HL-60 (cell line): ENCODE measurements around the gene KCNE4.

Source experiments
- DNase-seq, 2 experiments: peaks; one replicate each; pipeline ENCODE4 v3.0.0-alpha.2; 2010 to 2020; ENCODE audit warnings: low read depth in 1 of 2, low spot score in 1 of 2
- H3K27ac ChIP-seq: fragments of 250-450 bp; sonication (Bioruptor Pico); replicated peaks from 2 replicates; pipeline ENCODE4 v1.5.1; 2020; ENCODE audit warnings: mild to moderate bottlenecking, moderate library complexity
- H3K27me3 ChIP-seq: fragments of 250-450 bp; sonication (Bioruptor Pico); 2 replicates; pipeline ENCODE4 v1.5.1; 2021; ENCODE audit warnings: mild to moderate bottlenecking, moderate library complexity; ENCODE audit not compliant: insufficient read depth, poor library complexity, severe bottlenecking
- H3K4me3 ChIP-seq: replicated peaks from 2 replicates; pipeline ENCODE4 v1.5.1; 2011; ENCODE audit warnings: mild to moderate bottlenecking, control low read depth, low read length; ENCODE audit not compliant: insufficient read depth
- GABPA ChIP-seq: IDR thresholded peaks from 2 replicates; pipeline ENCODE4 v1.6.1; 2012; ENCODE audit warnings: low read depth
- POLR2AphosphoS5 ChIP-seq: IDR thresholded peaks from 2 replicates; pipeline ENCODE4 v1.6.1; 2012; ENCODE audit warnings: low read depth
- SPI1 ChIP-seq: IDR thresholded peaks from 2 replicates; pipeline ENCODE4 v1.6.1; 2012; ENCODE audit warnings: low read depth, mild to moderate bottlenecking, borderline replicate concordance
- TF ChIP-seq, protein P1 (sequence below): IDR thresholded peaks from 2 replicates; pipeline ENCODE4 v1.6.1; 2012; ENCODE audit warnings: low read depth; ENCODE audit not compliant: insufficient replicate concordance
- TF ChIP-seq, protein P2 (sequence below): IDR thresholded peaks from one replicate; pipeline ENCODE4 v1.5.1; 2011; ENCODE audit warnings: low read length, control low read depth, inconsistent platforms; ENCODE audit not compliant: insufficient read depth

Gene KCNE4

DNA sequence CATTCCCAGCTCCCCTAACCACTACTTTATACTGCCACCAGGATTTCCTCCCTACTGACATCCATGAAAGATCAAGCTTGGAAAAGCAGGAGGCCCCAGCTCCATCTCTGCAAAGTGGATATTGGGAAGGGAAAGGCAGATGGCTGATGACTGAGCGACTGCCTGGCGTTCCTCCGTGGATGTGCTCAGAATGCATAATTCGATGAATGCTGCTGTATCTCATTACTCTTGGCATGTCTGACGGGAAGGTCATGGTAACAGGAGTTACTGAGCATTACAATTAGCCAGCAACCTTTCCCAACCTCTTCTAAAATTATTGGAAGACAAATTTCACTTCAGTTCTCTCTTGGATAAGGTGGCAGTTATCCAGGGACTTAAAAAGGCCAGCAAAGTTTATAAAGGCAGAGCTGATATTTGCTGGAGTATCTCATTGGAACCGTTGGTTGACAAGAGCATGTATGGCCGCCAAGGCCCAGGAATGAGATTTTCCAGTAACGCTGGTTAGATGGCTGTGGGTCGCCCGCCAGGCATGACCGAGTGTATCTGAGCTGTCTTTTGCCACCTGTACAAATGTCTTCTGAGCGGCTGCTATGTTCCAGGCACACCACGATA, 34.5 kb downstream of the KCNE4 start:
- TF ChIP-seq, protein P1, sequence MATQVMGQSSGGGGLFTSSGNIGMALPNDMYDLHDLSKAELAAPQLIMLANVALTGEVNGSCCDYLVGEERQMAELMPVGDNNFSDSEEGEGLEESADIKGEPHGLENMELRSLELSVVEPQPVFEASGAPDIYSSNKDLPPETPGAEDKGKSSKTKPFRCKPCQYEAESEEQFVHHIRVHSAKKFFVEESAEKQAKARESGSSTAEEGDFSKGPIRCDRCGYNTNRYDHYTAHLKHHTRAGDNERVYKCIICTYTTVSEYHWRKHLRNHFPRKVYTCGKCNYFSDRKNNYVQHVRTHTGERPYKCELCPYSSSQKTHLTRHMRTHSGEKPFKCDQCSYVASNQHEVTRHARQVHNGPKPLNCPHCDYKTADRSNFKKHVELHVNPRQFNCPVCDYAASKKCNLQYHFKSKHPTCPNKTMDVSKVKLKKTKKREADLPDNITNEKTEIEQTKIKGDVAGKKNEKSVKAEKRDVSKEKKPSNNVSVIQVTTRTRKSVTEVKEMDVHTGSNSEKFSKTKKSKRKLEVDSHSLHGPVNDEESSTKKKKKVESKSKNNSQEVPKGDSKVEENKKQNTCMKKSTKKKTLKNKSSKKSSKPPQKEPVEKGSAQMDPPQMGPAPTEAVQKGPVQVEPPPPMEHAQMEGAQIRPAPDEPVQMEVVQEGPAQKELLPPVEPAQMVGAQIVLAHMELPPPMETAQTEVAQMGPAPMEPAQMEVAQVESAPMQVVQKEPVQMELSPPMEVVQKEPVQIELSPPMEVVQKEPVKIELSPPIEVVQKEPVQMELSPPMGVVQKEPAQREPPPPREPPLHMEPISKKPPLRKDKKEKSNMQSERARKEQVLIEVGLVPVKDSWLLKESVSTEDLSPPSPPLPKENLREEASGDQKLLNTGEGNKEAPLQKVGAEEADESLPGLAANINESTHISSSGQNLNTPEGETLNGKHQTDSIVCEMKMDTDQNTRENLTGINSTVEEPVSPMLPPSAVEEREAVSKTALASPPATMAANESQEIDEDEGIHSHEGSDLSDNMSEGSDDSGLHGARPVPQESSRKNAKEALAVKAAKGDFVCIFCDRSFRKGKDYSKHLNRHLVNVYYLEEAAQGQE: no peak
- TF ChIP-seq SPI1 (no peak), POLR2AphosphoS5 (no peak), GABPA (no peak)
- TF ChIP-seq, protein P2, sequence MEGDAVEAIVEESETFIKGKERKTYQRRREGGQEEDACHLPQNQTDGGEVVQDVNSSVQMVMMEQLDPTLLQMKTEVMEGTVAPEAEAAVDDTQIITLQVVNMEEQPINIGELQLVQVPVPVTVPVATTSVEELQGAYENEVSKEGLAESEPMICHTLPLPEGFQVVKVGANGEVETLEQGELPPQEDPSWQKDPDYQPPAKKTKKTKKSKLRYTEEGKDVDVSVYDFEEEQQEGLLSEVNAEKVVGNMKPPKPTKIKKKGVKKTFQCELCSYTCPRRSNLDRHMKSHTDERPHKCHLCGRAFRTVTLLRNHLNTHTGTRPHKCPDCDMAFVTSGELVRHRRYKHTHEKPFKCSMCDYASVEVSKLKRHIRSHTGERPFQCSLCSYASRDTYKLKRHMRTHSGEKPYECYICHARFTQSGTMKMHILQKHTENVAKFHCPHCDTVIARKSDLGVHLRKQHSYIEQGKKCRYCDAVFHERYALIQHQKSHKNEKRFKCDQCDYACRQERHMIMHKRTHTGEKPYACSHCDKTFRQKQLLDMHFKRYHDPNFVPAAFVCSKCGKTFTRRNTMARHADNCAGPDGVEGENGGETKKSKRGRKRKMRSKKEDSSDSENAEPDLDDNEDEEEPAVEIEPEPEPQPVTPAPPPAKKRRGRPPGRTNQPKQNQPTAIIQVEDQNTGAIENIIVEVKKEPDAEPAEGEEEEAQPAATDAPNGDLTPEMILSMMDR: no peak
- H3K4me3 ChIP-seq: no peak overlapping the region

DNA sequence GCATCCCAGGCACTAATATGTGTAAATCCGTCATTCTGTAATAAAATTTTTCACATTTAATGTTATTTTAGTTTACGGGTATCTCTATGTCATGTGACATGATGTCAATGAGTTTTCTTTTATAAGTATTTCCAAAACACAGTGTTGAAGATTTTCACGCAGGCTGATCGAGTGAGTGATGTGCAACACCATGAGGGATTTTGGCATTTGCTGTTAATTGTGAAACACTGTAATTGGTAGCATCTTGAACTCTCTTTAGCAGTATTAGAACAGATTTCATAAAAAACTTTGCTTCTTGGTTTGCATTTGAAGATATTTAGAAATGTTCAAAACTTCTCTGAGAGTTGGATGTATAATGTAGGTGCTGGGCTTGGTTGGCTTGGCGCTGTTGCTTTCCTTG, 35.5 kb downstream of the KCNE4 start:
- DNase-seq: no peak
- Histone ChIP-seq H3K27me3 (no peaks in the 10 kb centered on the region), H3K4me3 (no peak overlapping the region), H3K27ac (no peak overlapping the region)
- TF ChIP-seq, protein P2: no peak
- no peak for TF ChIP-seq GABPA
- no peak for TF ChIP-seq SPI1
- TF ChIP-seq, protein P1: no peak
- TF ChIP-seq POLR2AphosphoS5: no peak

More for the DNA sequence above, 34.5 kb downstream of the KCNE4 start:
- no peak for DNase-seq
- Histone ChIP-seq H3K27ac (no peak overlapping the region), H3K27me3 (no peaks in the 10 kb centered on the region)

DNA sequence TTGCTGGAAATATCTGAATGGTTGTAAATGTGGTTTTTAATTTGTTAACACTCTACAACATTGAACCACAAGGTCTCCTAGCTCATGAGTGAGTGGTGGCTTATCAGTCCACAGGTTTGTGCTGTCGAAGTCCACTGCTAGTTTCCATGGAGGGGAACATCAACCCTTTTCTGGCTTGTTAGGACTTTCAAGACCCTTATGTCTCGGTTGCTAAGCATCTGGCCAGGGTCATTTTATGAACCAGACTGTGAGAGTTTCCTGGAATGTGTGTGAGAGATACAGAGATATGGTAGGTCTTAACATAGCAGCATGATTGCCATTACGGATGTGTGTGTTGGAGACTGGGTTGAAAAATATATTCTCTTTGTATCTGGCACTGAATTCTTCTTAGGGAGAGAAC, 36.9 kb downstream of the KCNE4 start:
- H3K27ac ChIP-seq: no peak overlapping the region
- TF ChIP-seq, protein P1: no peak
- TF ChIP-seq SPI1: no peak
- DNase-seq: no peak
- H3K27me3 ChIP-seq: no peaks in the 10 kb centered on the region
- no peak overlapping the region for H3K4me3 ChIP-seq

DNA sequence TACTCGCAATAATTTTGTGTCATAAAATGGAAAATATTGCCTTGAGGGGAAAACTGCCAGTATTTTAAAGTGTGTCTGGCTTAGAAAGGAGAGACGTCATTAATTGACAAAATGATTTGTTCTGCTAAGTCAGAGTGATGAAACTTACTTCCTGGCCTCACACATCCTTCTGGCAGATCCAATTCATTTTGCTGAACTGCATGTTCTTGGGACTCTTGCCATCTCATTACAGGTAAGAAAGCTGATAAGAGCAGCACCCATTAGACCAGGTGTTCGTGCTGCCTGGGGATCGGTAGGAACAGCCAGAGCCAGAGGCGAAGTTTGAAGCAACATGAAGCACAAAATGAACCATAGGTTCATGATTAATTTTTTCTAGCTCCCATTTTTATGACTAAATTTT, 38.0 kb downstream of the KCNE4 start:
- TF ChIP-seq, protein P2: no peak
- no peak for TF ChIP-seq SPI1
- no peak for TF ChIP-seq POLR2AphosphoS5
- no peak for TF ChIP-seq GABPA
- TF ChIP-seq, protein P1: no peak
- Histone ChIP-seq H3K4me3 (no peak overlapping the region), H3K27me3 (no peaks in the 10 kb centered on the region), H3K27ac (no peak overlapping the region)
- DNase-seq: no peak
